ENCODE data around the gene FAF1.

The FAF1 gene

GRCh38 chr1:50977575-50978143 lies 17.6 kb upstream of the FAF1 start:
- peak; percentile 67 for DNase-seq

GRCh38 chr1:50976890-50977574 lies 17.0 kb upstream of the FAF1 start:
- peak; percentile 44 for DNase-seq

GRCh38 chr1:50976111-50976889 lies 16.2 kb upstream of the FAF1 start:
- no peak for DNase-seq

- no peak for DNase-seq
Observed at GRCh38 chr1:50975436-50975835, 15.4 kb upstream of the FAF1 start.

- no peak for DNase-seq
Observed at GRCh38 chr1:50974618-50974935, 14.5 kb upstream of the FAF1 start.

GRCh38 chr1:50973875-50974617 lies 14.0 kb upstream of the FAF1 start:
- no peak for DNase-seq

- no peak for DNase-seq
Observed at GRCh38 chr1:50973255-50973654, 13.2 kb upstream of the FAF1 start.

- no peak for DNase-seq
Observed at GRCh38 chr1:50972766-50973165, 12.7 kb upstream of the FAF1 start.

- no peak for DNase-seq
Observed at GRCh38 chr1:50971748-50972305, 11.8 kb upstream of the FAF1 start.

- DNase-seq, result no peak
Observed at GRCh38 chr1:50970931-50971582, 11.0 kb upstream of the FAF1 start.

GRCh38 chr1:50970509-50970887 lies 10.4 kb upstream of the FAF1 start:
- DNase-seq, result no peak

GRCh38 chr1:50969611-50970508 lies 9.8 kb upstream of the FAF1 start, which contains the start of gene CDKN2C:
CDKN2C (plus strand) TSS chr1:50970245; CDS start chr1:50970369, 124 bp downstream.
- DNase-seq, result peak; percentile 79

GRCh38 chr1:50968821-50969610 lies 8.9 kb upstream of the FAF1 start:
- DNase-seq, result peak; percentile 48

- peak; percentile 93 for DNase-seq
Observed at GRCh38 chr1:50968158-50968820, 8.2 kb upstream of the FAF1 start.

GRCh38 chr1:50967416-50968157 lies 7.5 kb upstream of the FAF1 start:
- peak; percentile 46 for DNase-seq

- no peak for DNase-seq
Observed at GRCh38 chr1:50966991-50967390, 6.9 kb upstream of the FAF1 start.

- DNase-seq, result no peak
Observed at GRCh38 chr1:50964863-50965262, 4.8 kb upstream of the FAF1 start.

- DNase-seq, result peak; percentile 44
Observed at GRCh38 chr1:50959303-50959912, 659 bp downstream of the FAF1 start.

GRCh38 chr1:50955116-50955515 lies 5.0 kb downstream of the FAF1 start:
- DNase-seq, result no peak

Data from HCEC 1CT (cell line).